T47D (cell line): ENCODE data around the gene SELP.

Experiments
- DNase-seq, 2 experiments: peaks; one replicate each; pipeline versions ENCODE4 v3.0.0 to v3.0.0-alpha.2; 2011 to 2012; ENCODE audit warnings: low read depth in 1 of 2, low spot score in 1 of 2
- JUND ChIP-seq: IDR thresholded peaks from 2 replicates; pipeline ENCODE4 v1.6.1; 2012; ENCODE audit warnings: low read depth
- in situ Hi-C: cut with HindIII; loops from 2 replicates; pipeline ENCODE4 v1.10.0; 2016; ENCODE audit warnings: low sequenced_read_pairs, low pct_unique_long_range_greater_than_20kb

Gene SELP

GRCh38 chr1:169584483-169585144 is 45.3 kb downstream of the SELP start:
- DNase-seq: no peak
- in situ Hi-C loops: no loop called here
- no peak for TF ChIP-seq JUND

- DNase-seq: no peak
- in situ Hi-C loops: no loop called here
- TF ChIP-seq JUND: no peak
Observed at GRCh38 chr1:169577981-169578738, 51.8 kb downstream of the SELP start.

- DNase-seq: no peak
- in situ Hi-C loops: no loop called here
- TF ChIP-seq JUND: no peak
Observed at GRCh38 chr1:169576935-169577331, 53.0 kb downstream of the SELP start.

GRCh38 chr1:169576241-169576934 is 53.5 kb downstream of the SELP start:
- in situ Hi-C loops: no loop called here
- DNase-seq: no peak
- TF ChIP-seq JUND: no peak

- in situ Hi-C loops: no loop called here
- no peak for TF ChIP-seq JUND
- DNase-seq: peak in 1 of 2 experiments; percentile 47
Observed at GRCh38 chr1:169574336-169574735, 55.6 kb downstream of the SELP start.

GRCh38 chr1:169572187-169572586 is 57.7 kb downstream of the SELP start:
- in situ Hi-C loops: no loop called here
- DNase-seq: no peak
- TF ChIP-seq JUND: no peak

- in situ Hi-C loops: no loop called here
- DNase-seq: no peak
Observed at GRCh38 chr1:169571450-169571849, 58.5 kb downstream of the SELP start.

GRCh38 chr1:169570172-169570574 is 59.8 kb downstream of the SELP start:
- TF ChIP-seq JUND: no peak
- in situ Hi-C loops: no loop called here
- DNase-seq: no peak

More at GRCh38 chr1:169571450-169571849, 58.5 kb downstream of the SELP start:
- no peak for TF ChIP-seq JUND

GRCh38 chr1:169568497-169568896 is 61.4 kb downstream of the SELP start:
- in situ Hi-C loops: no loop called here
- no peak for TF ChIP-seq JUND
- no peak for DNase-seq

- no peak for TF ChIP-seq JUND
- in situ Hi-C loops: no loop called here
Observed at GRCh38 chr1:169565335-169566271, 64.3 kb downstream of the SELP start.

GRCh38 chr1:169563650-169564049 is 66.3 kb downstream of the SELP start:
- in situ Hi-C loops: no loop called here
- DNase-seq: no peak
- no peak for TF ChIP-seq JUND

More at GRCh38 chr1:169565335-169566271, 64.3 kb downstream of the SELP start:
- no peak for DNase-seq

- no peak for TF ChIP-seq JUND
- in situ Hi-C loops: no loop called here
- no peak for DNase-seq
Observed at GRCh38 chr1:169563019-169563615, 66.8 kb downstream of the SELP start.
